ENCODE results near the gene GPR31. TPM values are rescaled to one million over a fixed set of nuclear protein-coding genes. Genes with fewer than 3 reads are reported as not detected.

The GPR31 gene
- polyA plus RNA-seq, 1 of the 3 experiments (the other 2 are of a cell fraction), result not detected

GRCh38 chr6:167116838-167117228, 40.9 kb downstream of the GPR31 start:
- WGBS (ENCODE audit: low lambda C conversion rate), result 74% methylated on average over 13 of the region's 14 CpGs
- TF ChIP-seq MAX (IDR thresholded peaks at IDR 0.05; ENCODE audit: low read depth), result no peak
- no peak for TF ChIP-seq POLR2AphosphoS5 (IDR thresholded peaks at IDR 0.05; ENCODE audit: low read depth, low read length)
- TF ChIP-seq TEAD4 (IDR thresholded peaks at IDR 0.05; ENCODE audit: borderline replicate concordance, insufficient read depth), result no peak
- TF ChIP-seq RCOR1 (IDR thresholded peaks at IDR 0.05; ENCODE audit: low read length), result no peak
- TF ChIP-seq ZBTB33 (IDR thresholded peaks at IDR 0.05; ENCODE audit: borderline replicate concordance, low read depth), result no peak
- TF ChIP-seq REST (IDR thresholded peaks at IDR 0.05; ENCODE audit: low read depth, low read length), result no peak
- no peak for TF ChIP-seq RXRA (IDR thresholded peaks at IDR 0.05; ENCODE audit: borderline replicate concordance, low read depth)
- no peak for TF ChIP-seq TCF12 (IDR thresholded peaks at IDR 0.05)
- TF ChIP-seq YY1 (IDR thresholded peaks at IDR 0.05; ENCODE audit: low read depth), result no peak
- TF ChIP-seq USF2 (IDR thresholded peaks at IDR 0.05; ENCODE audit: borderline replicate concordance, low read depth, low read length), result no peak
- no peak for TF ChIP-seq RAD21 (IDR thresholded peaks at IDR 0.05; ENCODE audit: low read length)
- TF ChIP-seq FOSL2 (IDR thresholded peaks at IDR 0.05; ENCODE audit: borderline replicate concordance, low read depth), result no peak
- TF ChIP-seq GATA2 (CRISPR knock-in tag; IDR thresholded peaks at IDR 0.05), result no peak
- TF ChIP-seq RFX5 (IDR thresholded peaks at IDR 0.05; ENCODE audit: low read length), result no peak
- Histone ChIP-seq H3K4me3 (ENCODE audit: low read depth in 2 of 2, low read length in 1 of 2) (no peak overlapping the region), H3K9ac (no peak overlapping the region), H3K79me2 (ENCODE audit: insufficient read depth) (no peaks in the 10 kb centered on the region), H3K27ac (ENCODE audit: low read depth in 2 of 2, low read length in 1 of 2) (no peak overlapping the region), H3K36me3 (replicated peaks in 1 of 2; ENCODE audit: control insufficient read depth in 1 of 2, insufficient read depth in 2 of 2, low read length in 1 of 2) (no peaks in the 10 kb centered on the region), H3K9me2 (no peaks in the 10 kb centered on the region), H3K9me3 (no peaks in the 10 kb centered on the region), H3F3A (replicated peaks; ENCODE audit: insufficient read depth) (no peaks in the 10 kb centered on the region), H2AFZ (ENCODE audit: low read depth) (no peak overlapping the region), H3K4me2 (no peak overlapping the region), H3K27me3 (ENCODE audit: insufficient read depth) (no peaks in the 10 kb centered on the region), H4K20me1 (ENCODE audit: insufficient read depth) (no peaks in the 10 kb centered on the region), H3K4me1 (ENCODE audit: control insufficient read depth in 1 of 2, insufficient read depth in 2 of 2, low read depth in 1 of 2, low read length in 1 of 2) (peaks cover 0 to 4% of the 10 kb centered on the region in 2 experiments; a peak in 1 of 4 replicates)
- POLR2A ChIA-PET, result no interaction called here
- no peak for DNase-seq
- CTCF ChIA-PET, result no interaction called here

Data from SK-N-SH (cell line).